Neural progenitor cell (in vitro differentiated cells): ENCODE data around the gene PLEKHA6.

Source experiments
- CTCF ChIP-seq: fragments of 200-600 bp; sonication (generic); IDR thresholded peaks from 2 replicates; pipeline ENCODE4 v1.5.1; 2017; ENCODE audit warnings: antibody characterized with exemption, mild to moderate bottlenecking
- EZH2 ChIP-seq: fragments of 200-600 bp; sonication (generic); IDR thresholded peaks from 2 replicates; pipeline ENCODE4 v1.6.1; 2017; ENCODE audit warnings: antibody characterized with exemption, mild to moderate bottlenecking, moderate library complexity

DNA sequence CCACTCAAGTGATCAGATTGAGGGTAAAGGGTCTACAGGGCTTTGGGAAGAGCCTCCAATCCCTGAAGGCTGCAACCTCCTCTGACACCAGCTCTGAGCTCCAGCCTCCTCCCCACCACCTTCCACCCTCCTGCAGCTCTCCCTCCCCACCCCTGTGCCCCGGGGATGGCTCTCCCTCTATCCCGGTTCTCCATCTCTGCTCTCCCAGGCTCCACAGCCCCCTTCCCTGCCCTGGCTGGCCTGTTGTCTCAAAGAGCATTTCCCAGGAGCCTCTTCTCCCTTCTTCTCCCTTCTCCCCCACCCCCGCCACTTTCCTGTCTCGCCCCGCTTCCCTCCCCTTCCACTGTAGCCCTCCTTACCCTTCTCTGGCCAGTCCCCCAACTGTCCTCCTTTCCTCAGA, 1.1 kb downstream of the PLEKHA6 start:
- no peak for TF ChIP-seq CTCF
- TF ChIP-seq EZH2, result no peak
